Panc1 (cell line): Measurements from ENCODE around the gene CFAP58. TPM values are rescaled to one million over a fixed set of nuclear protein-coding genes. Genes with fewer than 3 reads are reported as not detected.

ENCODE experiments used
- ATAC-seq: fragments of 200-7000 bp; cut with Tn5 transposase; 2 replicates; pipeline ENCODE4 v1.9.1; 2020; ENCODE audit warnings: mild to moderate bottlenecking, moderate library complexity
- BruUV-seq: library from RNA; stranded (reverse); fragments of 400-500 nt; replicated peaks from 2 replicates; lab custom pipeline; 2021; lab: Mats Ljungman, UMichigan
- CTCF ChIA-PET: fragments of 300-600 bp; sonication (Branson Sonifier 250); formaldehyde crosslinking; loops from one replicate; lab custom pipeline; 2022; ENCODE audit warnings: antibody characterized with exemption; lab: Charles Lee
- POLR2A ChIA-PET: fragments of 300-600 bp; sonication (Branson Sonifier 250); formaldehyde crosslinking; loops from one replicate; lab custom pipeline; 2022; ENCODE audit warnings: antibody characterized with exemption; lab: Charles Lee
- DNase-seq: peaks from one replicate; pipeline ENCODE4 v3.0.0-alpha.2; 2010; ENCODE audit warnings: low read depth, low spot score
- H3K27ac ChIP-seq: 2 replicates; pipeline ENCODE4 v1.5.1; 2011; ENCODE audit warnings: mild to moderate bottlenecking, low read length, inconsistent platforms
- H3K27me3 ChIP-seq: fragments of 200-500 bp; sonication (Bioruptor generic); 2 replicates; pipeline ENCODE4 v1.6.0; 2014; ENCODE audit warnings: low read length, inconsistent platforms; ENCODE audit not compliant: control insufficient read depth, insufficient read depth
- H3K36me3 ChIP-seq: fragments of 200-500 bp; sonication (Bioruptor generic); 2 replicates; pipeline ENCODE4 v1.5.1; 2014; ENCODE audit warnings: inconsistent platforms, mild to moderate bottlenecking, low read length, moderate library complexity; ENCODE audit not compliant: control insufficient read depth, insufficient read depth
- H3K4me1 ChIP-seq: 2 replicates; pipeline ENCODE4 v1.5.1; 2011; ENCODE audit warnings: inconsistent platforms, mild to moderate bottlenecking, low read length, moderate library complexity; ENCODE audit not compliant: control insufficient read depth, insufficient read depth
- H3K4me3 ChIP-seq, 2 experiments: 2 replicates each; pipeline ENCODE4 v1.5.1; 2011 to 2012; ENCODE audit warnings: low read depth in 2 of 2, low read length in 2 of 2, mild to moderate bottlenecking in 2 of 2, inconsistent platforms in 1 of 2, moderate library complexity in 1 of 2
- H3K9me3 ChIP-seq: fragments of 200-500 bp; sonication (Bioruptor generic); 2 replicates; pipeline ENCODE4 v1.5.1; 2014; ENCODE audit warnings: low read depth, mild to moderate bottlenecking, inconsistent platforms, low read length, moderate library complexity; ENCODE audit not compliant: control insufficient read depth, insufficient read depth
- CTCF ChIP-seq: fragments of 450-650 bp; IDR thresholded peaks from 2 replicates; pipeline ENCODE4 v1.5.1; 2017; ENCODE audit warnings: mild to moderate bottlenecking
- POLR2AphosphoS5 ChIP-seq: IDR thresholded peaks from 2 replicates; pipeline ENCODE4 v1.6.1; 2012; ENCODE audit warnings: mild to moderate bottlenecking, low read depth, low read length, moderate library complexity
- REST ChIP-seq, 2 experiments: IDR thresholded peaks; 2 replicates each; pipeline ENCODE4 v1.6.1; 2011 to 2012; ENCODE audit warnings: low read depth in 2 of 2, control low read depth in 1 of 2, low read length in 1 of 2, mild to moderate bottlenecking in 1 of 2, moderate library complexity in 1 of 2; ENCODE audit not compliant: insufficient read depth in 1 of 2
- SIN3A ChIP-seq: IDR thresholded peaks from 2 replicates; pipeline ENCODE4 v1.6.1; 2012; ENCODE audit warnings: low read depth, mild to moderate bottlenecking, low read length, moderate library complexity, borderline replicate concordance; ENCODE audit not compliant: insufficient read depth
- TCF7L2 ChIP-seq: IDR thresholded peaks from 2 replicates; pipeline ENCODE4 v1.6.1; 2011; ENCODE audit warnings: mild to moderate bottlenecking, low read depth, low read length, inconsistent platforms
- in situ Hi-C: cut with HindIII; loops from 2 replicates; pipeline ENCODE4 v1.10.0; 2016; ENCODE audit warnings: low sequenced_read_pairs, low pct_unique_long_range_greater_than_20kb
- intact Hi-C: fragments of 100-400 bp; cut with micrococcal nuclease; formaldehyde crosslinking; loops from one replicate; pipeline ENCODE4 v1.10.0; 2022; ENCODE audit not compliant: unreplicated experiment
- total RNA-seq: library from RNA; stranded (reverse); gene quantifications from one replicate; pipeline ENCODE4 v1.2.1, GENCODE V29; 2021; ENCODE audit not compliant: unreplicated experiment

Gene CFAP58
- total RNA-seq, 1 experiment from 2014 or later, result 2.0 TPM

- TF ChIP-seq SIN3A, result no peak
- no peak for TF ChIP-seq TCF7L2
- TF ChIP-seq POLR2AphosphoS5, result no peak
- TF ChIP-seq REST (IDR thresholded peaks at IDR 0.05; ENCODE audit: insufficient read depth in 1 of 2, low read depth in 2 of 2, low read length in 1 of 2), result no peak
- TF ChIP-seq CTCF, result peak; percentile 83
- no peaks in the 10 kb centered on the region for H3K36me3 ChIP-seq
- CTCF ChIA-PET, result interaction anchor here (0.6 to 3.4 kb wide), 4 partner anchors 12 to 76 kb away, joined by 3 to 23 read pairs (median 11); no protein-coding TSS in a partner anchor
- peaks cover 20% of the 10 kb centered on the region for H3K4me1 ChIP-seq
- POLR2A ChIA-PET, result interaction anchor here (0.7 kb wide), 1 partner anchor 61 kb away, joined by 3 read pairs; no protein-coding TSS in a partner anchor
- H3K4me3 ChIP-seq, result peak overlapping the region; percentile 5 to 29; a peak in 3 of 4 replicates
- intact Hi-C loops, result loop anchor here (1.0 to 2.0 kb wide), 3 partner anchors 45 to 75 kb away; no protein-coding TSS in a partner anchor
- peak overlapping the region; percentile 80 for H3K27ac ChIP-seq
- BruUV-seq, result no TSS peak
- no peaks in the 10 kb centered on the region for H3K9me3 ChIP-seq
- DNase-seq (no peak), ATAC-seq (peak; percentile 79)
- in situ Hi-C loops, result no loop called here
- H3K27me3 ChIP-seq, result no peaks in the 10 kb centered on the region
Measured at GRCh38 chr10:104350127-104350635, 3.5 kb upstream of the CFAP58 start.

GRCh38 chr10:104351061-104351702, 2.5 kb upstream of the CFAP58 start:
- ATAC-seq, result no peak
- TF ChIP-seq SIN3A, result no peak
- TF ChIP-seq POLR2AphosphoS5, result no peak
- no peak for TF ChIP-seq TCF7L2
- no peak for TF ChIP-seq CTCF
- no peak for TF ChIP-seq REST (IDR thresholded peaks at IDR 0.05; ENCODE audit: insufficient read depth in 1 of 2, low read depth in 2 of 2, low read length in 1 of 2)
- no peak overlapping the region for H3K4me3 ChIP-seq
- CTCF ChIA-PET, result interaction anchor here (0.6 to 3.4 kb wide), 4 partner anchors 45 to 271 kb away, joined by 3 to 23 read pairs (median 12); no protein-coding TSS in a partner anchor
- H3K36me3 ChIP-seq, result no peaks in the 10 kb centered on the region
- no TSS peak for BruUV-seq
- peaks cover 20% of the 10 kb centered on the region for H3K4me1 ChIP-seq
- in situ Hi-C loops, result no loop called here
- intact Hi-C loops, result loop anchor here (2.0 kb wide), 1 partner anchor 76 kb away; no protein-coding TSS in a partner anchor
- H3K27ac ChIP-seq, result no peak overlapping the region
- H3K27me3 ChIP-seq, result no peaks in the 10 kb centered on the region
- DNase-seq, result no peak
- H3K9me3 ChIP-seq, result no peaks in the 10 kb centered on the region
- POLR2A ChIA-PET, result interaction anchor here (0.7 kb wide), 1 partner anchor 62 kb away, joined by 3 read pairs; no protein-coding TSS in a partner anchor
